Upper lobe of left lung (tissue), 6 donors: ENCODE data around the gene RAB25. TPM values are rescaled to one million over a fixed set of nuclear protein-coding genes. Genes with fewer than 3 reads are reported as not detected.

Experiments
- ATAC-seq, 2 donors: fragments of 200-7000 bp; cut with Tn5 transposase; one replicate each; pipeline ENCODE4 v1.9.1; 2022; ENCODE audit warnings: mild to moderate bottlenecking in 2 of 2, moderate library complexity in 2 of 2; ENCODE audit not compliant: low FRiP score in 2 of 2
- DNase-seq, 2 donors: peaks; one replicate each; pipeline ENCODE4 v3.0.0-alpha.2; 2019 to 2020
- H3K27ac ChIP-seq, 4 donors: fragments of 200-600 bp; sonication (generic); one replicate each; pipeline ENCODE4 v1.5.1; 2016 to 2019
- H3K27me3 ChIP-seq, 4 donors: fragments of 200-600 bp; sonication (generic); one replicate each; pipeline ENCODE4 v1.5.1; 2017 to 2019
- H3K36me3 ChIP-seq, 4 donors: fragments of 200-600 bp; sonication (generic); one replicate each; pipeline ENCODE4 v1.5.1; 2016 to 2019
- H3K4me1 ChIP-seq, 4 donors: fragments of 200-600 bp; sonication (generic); one replicate each; pipeline ENCODE4 v1.5.1; 2018 to 2019
- H3K4me3 ChIP-seq, 4 donors: fragments of 200-600 bp; sonication (generic); one replicate each; pipeline ENCODE4 v1.5.1; 2017 to 2019; ENCODE audit warnings: mild to moderate bottlenecking in 2 of 4, moderate library complexity in 1 of 4
- H3K9me3 ChIP-seq, 4 donors: fragments of 200-600 bp; sonication (generic); one replicate each; pipeline ENCODE4 v1.5.1; 2018 to 2019
- EP300 ChIP-seq, 4 donors: sonication (generic); formaldehyde crosslinking; IDR thresholded peaks; one replicate each; pipeline ENCODE4 v1.5.1; 2017; ENCODE audit warnings: antibody characterized with exemption in 4 of 4, control low read depth in 2 of 4
- POLR2A ChIP-seq, 4 donors: fragments of 450-650 bp; IDR thresholded peaks; one replicate each; pipeline ENCODE4 v1.5.1; 2016 to 2017; ENCODE audit warnings: antibody characterized with exemption in 4 of 4, mild to moderate bottlenecking in 2 of 4
- POLR2AphosphoS5 ChIP-seq, 2 donors: sonication (generic); formaldehyde crosslinking; IDR thresholded peaks; one replicate each; pipeline ENCODE4 v1.5.1; 2017; ENCODE audit warnings: antibody characterized with exemption in 2 of 2
- WGBS, 2 donors: methylation state at CpG; one replicate each; pipeline ENCODE4 v1.1.5; 2017 to 2018; 5-methylcytosine and 5-hydroxymethylcytosine counted together
- total RNA-seq, 6 donors: library from RNA; depleted of rRNA in 4 of 6; stranded (reverse); fragments of >200 nt in 4 of 6; gene quantifications; one replicate each; pipeline versions ENCODE4 v1.1.0 to v1.2.1, GENCODE V29; 2016 to 2021
- TF ChIP-seq, protein P1 (sequence below), 6 experiments: fragments of 450-650 bp in 4 of 6; fragments of 200-600 bp in 2 of 6; sonication (generic) in 2 of 6; IDR thresholded peaks; one replicate each; pipeline ENCODE4 v1.5.1; 2016 to 2019; ENCODE audit warnings: antibody characterized with exemption in 6 of 6
- donor health status: DM: no; HTN: no; CAD: no; lungs with moderate emphysema.
- donor health status: DM: no; HTN: yes; CAD: no; lungs with severe emphysema.

The RAB25 gene
- total RNA-seq, 6 donors from 2014 or later: 58.7 to 123 (median 88.9) TPM

DNA sequence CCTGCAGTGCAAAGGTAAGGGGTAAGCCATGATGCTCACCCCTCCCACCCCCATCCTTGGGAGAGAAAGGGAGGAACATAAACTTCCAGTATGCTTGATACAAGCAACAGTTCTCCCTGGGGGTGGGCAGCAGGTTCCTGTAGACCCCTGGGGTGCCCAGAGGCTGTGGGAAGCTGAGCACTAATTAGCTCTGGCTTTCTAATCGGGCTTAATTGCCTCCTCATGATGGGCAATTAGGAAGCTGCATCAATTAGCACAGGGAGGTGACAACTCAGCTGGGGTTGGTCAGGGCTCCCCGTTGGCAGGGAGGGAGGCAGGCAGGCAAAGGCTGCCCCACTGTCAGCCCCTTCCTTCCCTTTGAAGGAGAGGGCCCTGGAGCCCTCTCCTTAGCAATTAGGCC lies 37.8 kb downstream of the RAB25 start:
- Histone ChIP-seq H3K27ac (no peak overlapping the region), H3K4me3 (no peak overlapping the region), H3K36me3 (no peaks in the 10 kb centered on the region), H3K27me3 (no peaks in the 10 kb centered on the region), H3K4me1 (peaks cover 30 to 44% (median 33%) of the 10 kb centered on the region in 4 donors), H3K9me3 (no peaks in the 10 kb centered on the region)
- no peak for TF ChIP-seq POLR2A (IDR thresholded peaks at IDR 0.05)
- no peak for TF ChIP-seq EP300 (IDR thresholded peaks at IDR 0.05)
- TF ChIP-seq POLR2AphosphoS5 (IDR thresholded peaks at IDR 0.05): no peak
- TF ChIP-seq, protein P1, sequence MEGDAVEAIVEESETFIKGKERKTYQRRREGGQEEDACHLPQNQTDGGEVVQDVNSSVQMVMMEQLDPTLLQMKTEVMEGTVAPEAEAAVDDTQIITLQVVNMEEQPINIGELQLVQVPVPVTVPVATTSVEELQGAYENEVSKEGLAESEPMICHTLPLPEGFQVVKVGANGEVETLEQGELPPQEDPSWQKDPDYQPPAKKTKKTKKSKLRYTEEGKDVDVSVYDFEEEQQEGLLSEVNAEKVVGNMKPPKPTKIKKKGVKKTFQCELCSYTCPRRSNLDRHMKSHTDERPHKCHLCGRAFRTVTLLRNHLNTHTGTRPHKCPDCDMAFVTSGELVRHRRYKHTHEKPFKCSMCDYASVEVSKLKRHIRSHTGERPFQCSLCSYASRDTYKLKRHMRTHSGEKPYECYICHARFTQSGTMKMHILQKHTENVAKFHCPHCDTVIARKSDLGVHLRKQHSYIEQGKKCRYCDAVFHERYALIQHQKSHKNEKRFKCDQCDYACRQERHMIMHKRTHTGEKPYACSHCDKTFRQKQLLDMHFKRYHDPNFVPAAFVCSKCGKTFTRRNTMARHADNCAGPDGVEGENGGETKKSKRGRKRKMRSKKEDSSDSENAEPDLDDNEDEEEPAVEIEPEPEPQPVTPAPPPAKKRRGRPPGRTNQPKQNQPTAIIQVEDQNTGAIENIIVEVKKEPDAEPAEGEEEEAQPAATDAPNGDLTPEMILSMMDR (IDR thresholded peaks at IDR 0.05): no peak
- DNase-seq (no peak), ATAC-seq (no peak)
- 85 to 86% methylated on average over 2 of the region's 2 CpGs for WGBS, 2 donors

DNA sequence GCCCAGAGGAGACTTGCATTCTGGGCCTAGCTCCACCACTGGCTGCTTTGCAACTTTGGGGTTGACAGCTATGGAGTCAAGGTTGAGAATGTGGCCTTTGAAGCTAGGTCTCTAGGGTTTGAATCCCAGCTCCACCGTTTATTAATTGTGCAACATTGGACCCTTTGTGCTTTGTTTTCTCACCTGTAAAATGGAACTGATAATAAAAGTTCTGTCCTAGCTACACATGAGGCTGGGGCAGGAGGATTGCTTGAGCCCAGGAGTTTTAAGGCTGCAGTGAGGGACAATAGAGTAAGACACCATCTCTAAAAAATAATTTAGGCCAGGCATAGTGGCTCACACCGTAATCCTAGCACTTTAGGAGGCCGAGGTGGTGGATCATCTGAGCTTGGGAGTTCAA lies 38.3 kb downstream of the RAB25 start:
- no peak for TF ChIP-seq POLR2A (IDR thresholded peaks at IDR 0.05)
- no peak for DNase-seq

DNA sequence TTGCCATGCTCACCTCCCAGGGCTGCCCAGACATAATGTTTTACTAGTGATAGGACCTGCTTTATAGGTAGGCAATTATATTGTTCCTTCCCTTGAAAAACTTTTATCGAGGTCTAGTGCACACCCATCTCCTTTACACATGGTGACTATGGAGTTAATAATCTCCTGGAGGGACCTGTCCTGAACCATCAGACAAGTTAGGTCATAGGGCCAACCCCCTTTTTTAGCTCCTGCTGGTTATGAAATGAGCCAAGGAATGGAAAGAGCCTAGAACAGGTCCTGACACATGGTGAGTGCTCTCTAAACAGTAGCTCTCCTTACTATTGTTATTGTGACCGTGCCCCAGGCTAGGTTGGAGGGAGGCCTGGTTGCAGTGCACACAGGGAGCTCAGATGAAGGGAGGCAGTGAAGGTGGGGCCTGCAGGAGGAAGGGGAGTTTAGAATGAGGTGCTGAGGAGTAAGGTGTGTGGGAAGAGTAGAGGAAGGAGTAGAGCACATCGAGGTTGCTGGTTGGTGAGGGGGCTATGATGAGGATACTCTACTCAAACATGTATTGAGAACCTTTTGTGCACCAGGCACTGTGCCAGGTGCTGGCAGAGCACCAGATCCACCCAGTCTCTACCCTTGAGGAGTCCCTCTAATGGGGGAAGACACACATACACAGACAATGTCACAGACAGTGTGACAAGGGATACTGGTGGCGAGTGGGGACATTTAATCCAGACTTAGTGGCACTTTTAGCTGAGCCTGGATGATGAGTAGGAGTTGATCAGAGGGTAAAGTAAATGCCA lies 39.4 kb downstream of the RAB25 start:
- H3K4me3 ChIP-seq: no peak overlapping the region
- no peaks in the 10 kb centered on the region for H3K36me3 ChIP-seq
- H3K27ac ChIP-seq: peak overlapping the region in 1 of 4 donors; percentile 4
- H3K9me3 ChIP-seq: no peaks in the 10 kb centered on the region
- H3K4me1 ChIP-seq: peaks cover 47 to 60% (median 48%) of the 10 kb centered on the region in 4 donors
- DNase-seq (no peak), ATAC-seq (no peak)
- TF ChIP-seq POLR2A (IDR thresholded peaks at IDR 0.05) (no peak), POLR2AphosphoS5 (IDR thresholded peaks at IDR 0.05) (no peak), EP300 (IDR thresholded peaks at IDR 0.05) (no peak)
- TF ChIP-seq, protein P1 (IDR thresholded peaks at IDR 0.05): no peak
- 71 to 72% methylated on average over 4 of the region's 4 CpGs for WGBS, 2 donors
- H3K27me3 ChIP-seq: no peaks in the 10 kb centered on the region

More for the DNA sequence above, 38.3 kb downstream of the RAB25 start:
- no peak overlapping the region for H3K27ac ChIP-seq
- no peak overlapping the region for H3K4me3 ChIP-seq
- H3K27me3 ChIP-seq: no peaks in the 10 kb centered on the region
- peaks cover 35 to 49% (median 37%) of the 10 kb centered on the region in 4 donors for H3K4me1 ChIP-seq
- 92 to 93% methylated on average over 3 of the region's 3 CpGs for WGBS, 2 donors
- no peak for ATAC-seq
- H3K36me3 ChIP-seq: no peaks in the 10 kb centered on the region
- no peaks in the 10 kb centered on the region for H3K9me3 ChIP-seq

DNA sequence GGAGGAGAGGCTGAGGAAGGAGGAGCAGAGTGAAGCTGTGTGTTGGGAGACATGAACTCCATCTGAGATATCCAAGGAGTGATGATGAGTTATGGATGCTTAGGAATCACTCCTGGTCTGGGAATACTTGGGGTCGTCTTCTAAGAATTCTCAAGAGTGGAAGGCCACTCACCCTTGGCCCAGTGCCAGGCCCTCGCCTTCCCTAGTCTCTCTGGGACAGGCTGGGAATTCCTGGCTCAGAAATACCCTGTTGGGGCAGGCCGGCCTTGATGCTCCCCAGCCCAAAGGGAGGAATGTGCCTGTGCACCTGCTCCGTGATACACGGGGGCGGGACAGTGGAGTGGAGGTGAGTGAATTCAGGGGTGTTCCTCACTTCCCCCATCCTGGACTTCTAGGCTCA lies 40.9 kb downstream of the RAB25 start:
- 61 to 66% methylated on average over 5 to 6 of the region's 6 CpGs for WGBS, 2 donors
- peak overlapping the region in 1 of 4 donors; percentile 93 for H3K27ac ChIP-seq
- no peak for DNase-seq

More for the DNA sequence above, 40.9 kb downstream of the RAB25 start:
- no peak for ATAC-seq
- Histone ChIP-seq H3K9me3 (no peaks in the 10 kb centered on the region), H3K36me3 (no peaks in the 10 kb centered on the region), H3K27me3 (no peaks in the 10 kb centered on the region), H3K4me3 (no peak overlapping the region), H3K4me1 (peaks cover 47 to 64% (median 50%) of the 10 kb centered on the region in 4 donors)
- TF ChIP-seq, protein P1 (IDR thresholded peaks at IDR 0.05): no peak
- TF ChIP-seq POLR2AphosphoS5 (IDR thresholded peaks at IDR 0.05): no peak
- TF ChIP-seq POLR2A (IDR thresholded peaks at IDR 0.05): no peak
- no peak for TF ChIP-seq EP300 (IDR thresholded peaks at IDR 0.05)
